GM12878 (cell line): Measurements from ENCODE around the gene MB. TPM values are rescaled to one million over a fixed set of nuclear protein-coding genes. Genes with fewer than 3 reads are reported as not detected.

ENCODE experiments used
- ATAC-seq: fragments of 200-7000 bp; cut with Tn5 transposase; 3 replicates; pipeline ENCODE4 v1.9.1; 2020; ENCODE audit warnings: mild to moderate bottlenecking, moderate library complexity
- BruUV-seq: library from RNA; stranded (reverse); fragments of 400-500 nt; replicated peaks from 2 replicates; lab custom pipeline; 2021; lab: Mats Ljungman, UMichigan
- CTCF ChIA-PET: fragments of 300-600 bp; sonication (Branson Sonifier 250); formaldehyde crosslinking; extraction: SDS; loops from one replicate; lab custom pipeline; 2021; ENCODE audit warnings: inconsistent platforms; lab: Yijun Ruan, JAX
- POLR2A ChIA-PET: fragments of 350-600 bp; formaldehyde crosslinking; extraction: SDS; loops from one replicate; lab custom pipeline; 2021; ENCODE audit warnings: inconsistent platforms; lab: Charles Lee
- RAD21 ChIA-PET: fragments of 300-600 bp; sonication (Branson Sonifier 250); formaldehyde crosslinking; loops from one replicate; lab custom pipeline; 2023; ENCODE audit warnings: antibody characterized with exemption; ENCODE audit not compliant: unreplicated experiment; lab: Charles Lee
- SMC1A ChIA-PET: fragments of 300-600 bp; sonication (Branson Sonifier 250); formaldehyde crosslinking; loops from one replicate; lab custom pipeline; 2023; ENCODE audit not compliant: unreplicated experiment, uncharacterized antibody; lab: Charles Lee
- DNase-seq: peaks from one replicate; pipeline ENCODE4 v3.0.0-alpha.2; 2011; ENCODE audit warnings: low read depth, low spot score
- FAIRE-seq: peaks from 3 replicates; lab custom pipeline; 2011; peaks lifted over from hg19 to GRCh38; lab: Jason Lieb, UNC
- H2AFZ ChIP-seq: 2 replicates; pipeline ENCODE4 v1.6.0; 2011; ENCODE audit warnings: low read depth, low read length, control low read depth; ENCODE audit not compliant: control insufficient read depth
- H3K27ac ChIP-seq: 2 replicates; pipeline ENCODE4 v1.5.1; 2011; ENCODE audit warnings: control low read depth; ENCODE audit not compliant: control insufficient read depth, insufficient read depth
- H3K27me3 ChIP-seq, 2 experiments: replicated peaks in 1 of 2; 2 replicates each; pipeline versions ENCODE4 v1.6.0 to v1.6.1; 2011; ENCODE audit warnings: low read length in 1 of 2; ENCODE audit not compliant: control insufficient read depth in 2 of 2, insufficient read depth in 2 of 2
- H3K36me3 ChIP-seq, 2 experiments: 2 replicates each; pipeline ENCODE4 v1.5.1; 2011; ENCODE audit warnings: low read length in 1 of 2; ENCODE audit not compliant: control insufficient read depth in 2 of 2, insufficient read depth in 2 of 2
- H3K4me1 ChIP-seq: 2 replicates; pipeline ENCODE4 v1.6.1; 2011; ENCODE audit warnings: mild to moderate bottlenecking, low read length, moderate library complexity, mixed read lengths; ENCODE audit not compliant: control insufficient read depth, insufficient read depth
- H3K4me2 ChIP-seq: 2 replicates; pipeline ENCODE4 v1.6.0; 2011; ENCODE audit warnings: control low read depth; ENCODE audit not compliant: control insufficient read depth, insufficient read depth
- H3K4me3 ChIP-seq: fragments of 200-600 bp; sonication (generic); 2 replicates; pipeline ENCODE4 v1.5.1; 2016
- H3K79me2 ChIP-seq: 2 replicates; pipeline ENCODE4 v1.6.0; 2011; ENCODE audit warnings: low read length; ENCODE audit not compliant: control insufficient read depth, insufficient read depth
- H3K9ac ChIP-seq: 2 replicates; pipeline ENCODE4 v1.8.0; 2011; ENCODE audit warnings: low read length, control low read depth, mixed read lengths; ENCODE audit not compliant: control insufficient read depth, insufficient read depth
- H3K9me3 ChIP-seq: replicated peaks from 3 replicates; pipeline ENCODE4 v1.5.1; 2011; ENCODE audit warnings: mild to moderate bottlenecking, low read length; ENCODE audit not compliant: control insufficient read depth, insufficient read depth
- H4K20me1 ChIP-seq: 2 replicates; pipeline ENCODE4 v1.6.0; 2011; ENCODE audit not compliant: control insufficient read depth, insufficient read depth
- IKZF1 ChIP-seq: fragments of 450-650 bp; conservative IDR thresholded peaks from 2 replicates; pipeline ENCODE4 v1.6.1; 2017; ENCODE audit warnings: antibody characterized with exemption, mild to moderate bottlenecking
- RBBP5 ChIP-seq: fragments of 200-600 bp; sonication (generic); conservative IDR thresholded peaks from 2 replicates; pipeline ENCODE4 v1.6.1; 2016
- SUZ12 ChIP-seq: fragments of 200-600 bp; sonication (generic); IDR thresholded peaks from one replicate; pipeline ENCODE4 v1.6.1; 2018; ENCODE audit warnings: antibody characterized with exemption, mild to moderate bottlenecking; ENCODE audit not compliant: unreplicated experiment
- ZSCAN29 ChIP-seq: fragments of 450-650 bp; IDR thresholded peaks from 2 replicates; pipeline ENCODE4 v1.6.1; 2017; ENCODE audit warnings: mild to moderate bottlenecking, moderate library complexity
- WGBS: methylation state at CpG from one replicate; pipeline ENCODE4 v1.1.6; 2016; ENCODE audit warnings: low lambda C conversion rate; ENCODE audit not compliant: insufficient replicate concordance, insufficient coverage; ENCODE audit errors: missing lambda C conversion rate; 5-methylcytosine and 5-hydroxymethylcytosine counted together
- in situ Hi-C: fragments of 300-500 bp; cut with MboI; formaldehyde crosslinking; loops from 9 replicates; pipeline ENCODE4 v1.14.3; 2018; ENCODE audit warnings: mixed read lengths
- intact Hi-C: fragments of 100-400 bp; cut with micrococcal nuclease; formaldehyde crosslinking; loops from one replicate; pipeline ENCODE4 v1.14.2; 2022; ENCODE audit not compliant: unreplicated experiment
- polyA plus RNA-seq, 11 experiments: library from polyadenylated mRNA; depleted of rRNA in 4 of 11; unstranded in 6 of 11; stranded (reverse) in 5 of 11; fragments of >200 nt; fragmentation: Nextera tagmentation in 4 of 11; fragmentation: Illumina TruSeq in 1 of 11; extraction: Ambion mirVana in 4 of 11; extraction: Trizol in 1 of 11; gene quantifications; 1 replicate in 1 of 11; 2 replicates in 10 of 11; pipeline versions ENCODE4 v1.2.1 to v1.2.3, GENCODE V29; 2011 to 2016; ENCODE audit warnings: inconsistent platforms in 2 of 11, missing spikeins in 2 of 11, low read depth in 1 of 11
- total RNA-seq, 4 experiments: library from RNA; depleted of rRNA in 3 of 4; stranded (reverse); fragments of >200 nt in 3 of 4; fragmentation: Illumina TruSeq in 1 of 4; extraction: Trizol in 1 of 4; gene quantifications; 2 replicates each; pipeline versions ENCODE4 v1.2.1 to v1.2.3, GENCODE V29; 2013 to 2021

MB gene
- total and polyA plus RNA-seq, 10 of the 15 experiments (the other 5 are each of a cell fraction or from before 2014, with no cell fraction given), result 0.09 to 0.41 (median 0.23) TPM; not detected in 3

- no peak for TF ChIP-seq IKZF1
- TF ChIP-seq, all 136 proteins: peak for 0
Observed at GRCh38 chr22:35577799-35578659, 39.1 kb downstream of the MB start (continued).

- H3K27me3 ChIP-seq, result peaks cover 1 to 2% of the 10 kb centered on the region in 2 experiments; a peak in 1 of 4 replicates
- no peak overlapping the region for H3K4me3 ChIP-seq
- no peak for FAIRE-seq
- no TSS peak for BruUV-seq
- H3K4me1 ChIP-seq, result no peaks in the 10 kb centered on the region
- no peaks in the 10 kb centered on the region for H3K9me3 ChIP-seq
- no peak for DNase-seq
- no peak overlapping the region for H3K27ac ChIP-seq
- WGBS, result 20% methylated on average over 8 of the region's 8 CpGs
- POLR2A ChIA-PET, result no interaction called here
- SMC1A ChIA-PET, result interaction anchor here (1.2 to 1.8 kb wide), 3 partner anchors 8 to 226 kb away, joined by 3 to 7 read pairs (median 4); no protein-coding TSS in a partner anchor
- intact Hi-C loops (no loop called here), in situ Hi-C loops (no loop called here)
- no peaks in the 10 kb centered on the region; the same call in 1 of the 2 replicates for H4K20me1 ChIP-seq
- H2AFZ ChIP-seq, result no peak overlapping the region
- H3K9ac ChIP-seq, result no peak overlapping the region
- no peaks in the 10 kb centered on the region for H3K79me2 ChIP-seq
- no peak for ATAC-seq
- TF ChIP-seq SUZ12, result no peak
- TF ChIP-seq ZSCAN29, result no peak
- TF ChIP-seq RBBP5, result no peak
- H3K36me3 ChIP-seq, result no peaks in the 10 kb centered on the region
- RAD21 ChIA-PET, result interaction anchor here (0.7 kb wide), 1 partner anchor 226 kb away, joined by 3 read pairs; no protein-coding TSS in a partner anchor
- CTCF ChIA-PET, result interaction anchor here (1.9 kb wide), 1 partner anchor 226 kb away, joined by 4 read pairs; no protein-coding TSS in a partner anchor
- no peak overlapping the region for H3K4me2 ChIP-seq
Observed at GRCh38 chr22:35576671-35577070, 40.5 kb downstream of the MB start.
